Upper lobe of left lung (tissue), 4 donors: ENCODE measurements around the gene RHOC.

Experiments
- CTCF ChIP-seq, 6 experiments: fragments of 450-650 bp in 4 of 6; fragments of 200-600 bp in 2 of 6; sonication (generic) in 2 of 6; IDR thresholded peaks; one replicate each; pipeline ENCODE4 v1.5.1; 2016 to 2019; ENCODE audit warnings: antibody characterized with exemption in 6 of 6
- EP300 ChIP-seq, 4 donors: sonication (generic); formaldehyde crosslinking; IDR thresholded peaks; one replicate each; pipeline ENCODE4 v1.5.1; 2017; ENCODE audit warnings: antibody characterized with exemption in 4 of 4, control low read depth in 2 of 4
- POLR2A ChIP-seq, 4 donors: fragments of 450-650 bp; IDR thresholded peaks; one replicate each; pipeline ENCODE4 v1.5.1; 2016 to 2017; ENCODE audit warnings: antibody characterized with exemption in 4 of 4, mild to moderate bottlenecking in 2 of 4
- POLR2AphosphoS5 ChIP-seq, 2 donors: sonication (generic); formaldehyde crosslinking; IDR thresholded peaks; one replicate each; pipeline ENCODE4 v1.5.1; 2017; ENCODE audit warnings: antibody characterized with exemption in 2 of 2

GRCh38 chr1:112719706-112720105 lies 12.8 kb upstream of the RHOC start:
- TF ChIP-seq CTCF (IDR thresholded peaks at IDR 0.05): no peak
- TF ChIP-seq EP300 (IDR thresholded peaks at IDR 0.05): no peak
- no peak for TF ChIP-seq POLR2AphosphoS5 (IDR thresholded peaks at IDR 0.05)
- TF ChIP-seq POLR2A (IDR thresholded peaks at IDR 0.05): no peak
